K562 (cell line): ENCODE data around the gene OTOG. TPM values are rescaled to one million over a fixed set of nuclear protein-coding genes. Genes with fewer than 3 reads are reported as not detected.

ENCODE experiments used
- ATAC-seq: fragments of 200-7000 bp; cut with Tn5 transposase; 3 replicates; pipeline ENCODE4 v1.9.1; 2020; ENCODE audit warnings: moderate library complexity
- BruUV-seq: library from RNA; stranded (reverse); fragments of 400-500 nt; replicated peaks from 2 replicates; lab custom pipeline; 2021; lab: Mats Ljungman, UMichigan
- CTCF ChIA-PET: fragments of 300-600 bp; formaldehyde crosslinking; extraction: SDS; loops from one replicate; lab custom pipeline; 2021; ENCODE audit warnings: low intra/inter-chr PET ratio; lab: Yijun Ruan, JAX
- POLR2A ChIA-PET: fragments of 300-600, 350-650 bp; sonication (Branson Sonifier 250); formaldehyde crosslinking; extraction: SDS; loops from one replicate; lab custom pipeline; 2021; ENCODE audit warnings: antibody characterized with exemption, inconsistent platforms; lab: Yijun Ruan, JAX
- DNase-seq, 4 experiments: peaks; one replicate each; pipeline versions ENCODE4 v3.0.0 to v3.0.0-alpha.2; 2011 to 2018; ENCODE audit warnings: low spot score in 3 of 4, mixed read lengths in 3 of 4; ENCODE audit errors: extremely low read depth in 1 of 4
- FAIRE-seq: peaks from 2 replicates; lab custom pipeline; 2011; peaks lifted over from hg19 to GRCh38; lab: Jason Lieb, UNC
- H2AFZ ChIP-seq: 2 replicates; pipeline ENCODE4 v1.6.0; 2011; ENCODE audit warnings: low read depth, low read length, control low read depth, inconsistent platforms
- H3K27ac ChIP-seq: fragments of 200-600 bp; 3 replicates; pipeline ENCODE4 v1.8.0; 2011; ENCODE audit warnings: low read depth, mild to moderate bottlenecking, control low read depth, inconsistent platforms, low read length, moderate library complexity, mixed read lengths; ENCODE audit errors: extremely low read depth
- H3K27me3 ChIP-seq, 2 experiments: fragments of 300-600 bp in 1 of 2; 2 replicates in 1 of 2; 3 replicates in 1 of 2; pipeline versions ENCODE4 v1.6.0 to v1.8.0; 2011; ENCODE audit warnings: inconsistent platforms in 2 of 2, low read length in 2 of 2, mild to moderate bottlenecking in 1 of 2, mixed read lengths in 1 of 2, moderate library complexity in 1 of 2; ENCODE audit not compliant: control insufficient read depth in 2 of 2, insufficient read depth in 2 of 2
- H3K36me3 ChIP-seq: fragments of 300-600 bp; 3 replicates; pipeline ENCODE4 v1.8.0; 2011; ENCODE audit warnings: mild to moderate bottlenecking, low read length, inconsistent platforms; ENCODE audit not compliant: control insufficient read depth, insufficient read depth
- H3K4me1 ChIP-seq, 2 experiments: fragments of 200-600 bp in 1 of 2; replicated peaks in 1 of 2; 2 replicates in 1 of 2; 3 replicates in 1 of 2; pipeline versions ENCODE4 v1.5.1 to v1.8.0; 2011; ENCODE audit warnings: inconsistent platforms in 2 of 2, low read length in 2 of 2, mild to moderate bottlenecking in 1 of 2, mixed read lengths in 1 of 2, moderate library complexity in 1 of 2; ENCODE audit not compliant: control insufficient read depth in 2 of 2, insufficient read depth in 2 of 2
- H3K4me2 ChIP-seq: 2 replicates; pipeline ENCODE4 v1.6.1; 2011; ENCODE audit warnings: low read length, control low read depth, inconsistent platforms, mixed read lengths; ENCODE audit not compliant: insufficient read depth
- H3K4me3 ChIP-seq: fragments of 200-600 bp; sonication (generic), shearing (Covaris generic); 2 replicates; pipeline ENCODE4 v1.5.1; 2016; ENCODE audit warnings: control low read depth, inconsistent platforms
- H3K79me2 ChIP-seq: fragments of 200-600 bp; 3 replicates; pipeline ENCODE4 v1.8.0; 2011; ENCODE audit warnings: low read length, inconsistent platforms; ENCODE audit not compliant: control insufficient read depth, insufficient read depth
- H3K9ac ChIP-seq, 2 experiments: 2 replicates each; pipeline versions ENCODE4 v1.6.0 to v1.6.1; 2011; ENCODE audit warnings: low read depth in 2 of 2, low read length in 2 of 2, control low read depth in 1 of 2, inconsistent platforms in 1 of 2, mild to moderate bottlenecking in 1 of 2, mixed read lengths in 1 of 2; ENCODE audit not compliant: insufficient read depth in 1 of 2
- H3K9me1 ChIP-seq: one replicate; pipeline ENCODE4 v1.6.0; 2011; ENCODE audit warnings: inconsistent platforms, mild to moderate bottlenecking, low read length, moderate library complexity; ENCODE audit not compliant: control insufficient read depth, insufficient read depth
- H3K9me3 ChIP-seq: replicated peaks from 2 replicates; pipeline ENCODE4 v1.5.1; 2011; ENCODE audit warnings: low read depth, low read length, inconsistent platforms; ENCODE audit not compliant: control insufficient read depth, insufficient read depth
- H4K20me1 ChIP-seq: replicated peaks from 2 replicates; pipeline ENCODE4 v1.6.1; 2011; ENCODE audit warnings: low read length, inconsistent platforms, mixed read lengths; ENCODE audit not compliant: control insufficient read depth, insufficient read depth
- BCOR ChIP-seq: fragments of 450-650 bp; IDR thresholded peaks from 2 replicates; pipeline ENCODE4 v1.6.1; 2016
- CHD2 ChIP-seq: IDR thresholded peaks from 2 replicates; pipeline ENCODE4 v1.6.1; 2011; ENCODE audit warnings: low read depth, low read length
- ERF ChIP-seq: fragments of 450-650 bp; formaldehyde crosslinking; IDR thresholded peaks from 2 replicates; pipeline ENCODE4 v1.4.0; 2020; ENCODE audit warnings: mild to moderate bottlenecking, mixed read lengths
- HMG20A ChIP-seq: fragments of 450-650 bp; formaldehyde crosslinking; conservative IDR thresholded peaks from 2 replicates; pipeline ENCODE4 v1.4.0; 2020; ENCODE audit warnings: mild to moderate bottlenecking, mixed read lengths
- KDM1A ChIP-seq, 2 experiments: fragments of 450-650 bp; IDR thresholded peaks; 2 replicates each; pipeline ENCODE4 v1.6.1; 2016; ENCODE audit warnings: mild to moderate bottlenecking in 2 of 2
- MTA1 ChIP-seq: fragments of 450-650 bp; IDR thresholded peaks from 2 replicates; pipeline ENCODE4 v1.6.1; 2017; ENCODE audit warnings: borderline replicate concordance
- MTA3 ChIP-seq: fragments of 450-650 bp; formaldehyde crosslinking; IDR thresholded peaks from 2 replicates; pipeline ENCODE4 v1.6.1; 2017; ENCODE audit warnings: mild to moderate bottlenecking, borderline replicate concordance
- NR4A1 ChIP-seq, 2 experiments: fragments of 250-450 bp in 1 of 2; fragments of 450-650 bp in 1 of 2; sonication (Bioruptor Pico) in 1 of 2; IDR thresholded peaks; 2 replicates each; pipeline versions ENCODE4 v1.4.0 to v1.6.1; 2016 to 2020; ENCODE audit warnings: mild to moderate bottlenecking in 2 of 2, missing compliant biosample characterization in 1 of 2, missing genetic modification characterization in 1 of 2, moderate library complexity in 1 of 2
- RBBP5 ChIP-seq: fragments of 200-600 bp; sonication (generic); IDR thresholded peaks from 2 replicates; pipeline ENCODE4 v1.6.1; 2012; ENCODE audit warnings: borderline replicate concordance, mild to moderate bottlenecking, low read length, control low read depth, inconsistent platforms; ENCODE audit not compliant: insufficient read depth, poor library complexity, severe bottlenecking
- RBM17 ChIP-seq: fragments of 200-400 bp; formaldehyde crosslinking; IDR thresholded peaks from 2 replicates; pipeline ENCODE4 v1.6.1; 2017; ENCODE audit warnings: low read depth, mild to moderate bottlenecking, low read length, borderline replicate concordance
- RBM25 ChIP-seq: fragments of 200-400 bp; formaldehyde crosslinking; IDR thresholded peaks from 2 replicates; pipeline ENCODE4 v1.6.1; 2018; ENCODE audit warnings: low read length, low read depth, moderate library complexity; ENCODE audit not compliant: severe bottlenecking
- RFX7 ChIP-seq: fragments of 250-450 bp; sonication (Bioruptor Pico); IDR thresholded peaks from 2 replicates; pipeline ENCODE4 v1.5.1; 2021; ENCODE audit warnings: mild to moderate bottlenecking
- ZFP36 ChIP-seq: fragments of 150-350 bp; IDR thresholded peaks from 2 replicates; pipeline ENCODE4 v1.6.1; 2018; ENCODE audit warnings: low read length, low read depth; ENCODE audit not compliant: partially characterized antibody
- ZNF133 ChIP-seq: fragments of 250-450 bp; sonication (Bioruptor Pico); IDR thresholded peaks from 2 replicates; pipeline ENCODE4 v1.4.0; 2020; ENCODE audit warnings: mild to moderate bottlenecking
- WGBS: fragments of 100-300 bp; shearing (Covaris generic); methylation state at CpG from one replicate; pipeline ENCODE4 v1.1.6; 2016; ENCODE audit warnings: low coverage, mixed read lengths; ENCODE audit not compliant: insufficient coverage; ENCODE audit errors: missing lambda C conversion rate; 5-methylcytosine and 5-hydroxymethylcytosine counted together
- in situ Hi-C: fragments of 300-500 bp; cut with MboI; formaldehyde crosslinking; loops from 4 replicates; pipeline ENCODE4 v1.15.0; 2018; ENCODE audit warnings: inconsistent platforms, mixed read lengths
- intact Hi-C: fragments of 100-400 bp; cut with micrococcal nuclease; formaldehyde crosslinking; loops from 2 replicates; pipeline ENCODE4 v1.14.2; 2022
- polyA plus RNA-seq, 8 experiments: library from polyadenylated mRNA; depleted of rRNA in 4 of 8; stranded (reverse) in 5 of 8; unstranded in 3 of 8; fragments of >200 nt; fragmentation: Nextera tagmentation in 2 of 8; fragmentation: Illumina TruSeq in 1 of 8; extraction: Ambion mirVana in 2 of 8; extraction: Trizol in 1 of 8; gene quantifications; 2 replicates each; pipeline versions ENCODE4 v1.2.1 to v1.2.3, GENCODE V29; 2011 to 2014; ENCODE audit warnings: inconsistent platforms in 1 of 8, missing spikeins in 1 of 8
- total RNA-seq, 7 experiments: library from RNA; depleted of rRNA in 6 of 7; stranded (reverse); fragments of >200 nt in 6 of 7; fragmentation: Illumina TruSeq in 2 of 7; extraction: Trizol in 2 of 7; gene quantifications; 2 replicates each; pipeline versions ENCODE4 v1.2.1 to v1.2.3, GENCODE V29; 2011 to 2021; ENCODE audit warnings: low replicate concordance in 1 of 7
- TF ChIP-seq, protein P1 (sequence below): IDR thresholded peaks from 2 replicates; pipeline ENCODE4 v1.6.1; 2014; ENCODE audit warnings: antibody characterized with exemption
- TF ChIP-seq, protein P2 (sequence below): fragments of 250-450 bp; sonication (Bioruptor Pico); IDR thresholded peaks from 2 replicates; pipeline ENCODE4 v1.8.0; 2021; ENCODE audit warnings: moderate library complexity, mild to moderate bottlenecking, inconsistent platforms
- TF ChIP-seq, protein P3 (sequence below): fragments of 250-450 bp; sonication (Bioruptor Pico); IDR thresholded peaks from 2 replicates; pipeline ENCODE4 v1.4.0; 2020; ENCODE audit warnings: mild to moderate bottlenecking, moderate library complexity, borderline replicate concordance
- TF ChIP-seq, protein P4 (sequence below): fragments of 250-450 bp; sonication (Bioruptor Pico); IDR thresholded peaks from 2 replicates; pipeline ENCODE4 v1.5.0; 2021

OTOG gene
- total and polyA plus RNA-seq, 9 of the 15 experiments (the other 6 are each of a cell fraction or from before 2014, with no cell fraction given) = not detected

DNA sequence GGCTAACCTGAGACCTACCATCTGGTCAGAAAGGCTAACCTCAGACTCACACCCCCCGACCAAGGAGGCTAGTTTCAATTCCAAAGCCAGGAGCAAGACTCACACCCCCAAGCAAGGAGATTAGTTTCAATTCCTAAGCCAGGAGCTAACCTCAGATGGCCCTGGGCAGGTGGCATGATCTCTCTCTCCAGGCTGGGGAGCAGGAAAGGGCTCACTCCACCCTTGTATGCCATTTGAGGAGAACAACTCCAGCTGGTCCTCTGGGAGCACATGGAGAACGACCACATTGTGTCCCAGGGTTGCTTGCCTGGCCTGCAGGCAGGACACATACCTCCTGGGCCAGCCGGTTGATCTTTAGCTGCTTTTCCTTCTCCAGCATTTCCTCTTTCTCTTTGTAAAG, 35.5 kb upstream of the OTOG start (continued):
- TF ChIP-seq, protein P1, sequence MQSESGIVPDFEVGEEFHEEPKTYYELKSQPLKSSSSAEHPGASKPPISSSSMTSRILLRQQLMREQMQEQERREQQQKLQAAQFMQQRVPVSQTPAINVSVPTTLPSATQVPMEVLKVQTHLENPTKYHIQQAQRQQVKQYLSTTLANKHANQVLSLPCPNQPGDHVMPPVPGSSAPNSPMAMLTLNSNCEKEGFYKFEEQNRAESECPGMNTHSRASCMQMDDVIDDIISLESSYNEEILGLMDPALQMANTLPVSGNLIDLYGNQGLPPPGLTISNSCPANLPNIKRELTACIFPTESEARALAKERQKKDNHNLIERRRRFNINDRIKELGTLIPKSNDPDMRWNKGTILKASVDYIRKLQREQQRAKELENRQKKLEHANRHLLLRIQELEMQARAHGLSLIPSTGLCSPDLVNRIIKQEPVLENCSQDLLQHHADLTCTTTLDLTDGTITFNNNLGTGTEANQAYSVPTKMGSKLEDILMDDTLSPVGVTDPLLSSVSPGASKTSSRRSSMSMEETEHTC = no peak
- TF ChIP-seq ZNF133 = no peak
- no peak for TF ChIP-seq NR4A1 (CRISPR knock-in tag; IDR thresholded peaks at IDR 0.05)
- TF ChIP-seq NR4A1 (tag; IDR thresholded peaks at IDR 0.05) = no peak
- TF ChIP-seq CHD2 = no peak
- no peak for TF ChIP-seq MTA1
- TF ChIP-seq, protein P2, sequence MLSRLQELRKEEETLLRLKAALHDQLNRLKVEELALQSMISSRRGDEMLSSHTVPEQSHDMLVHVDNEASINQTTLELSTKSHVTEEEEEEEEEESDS = no peak
- TF ChIP-seq ERF = no peak

DNA sequence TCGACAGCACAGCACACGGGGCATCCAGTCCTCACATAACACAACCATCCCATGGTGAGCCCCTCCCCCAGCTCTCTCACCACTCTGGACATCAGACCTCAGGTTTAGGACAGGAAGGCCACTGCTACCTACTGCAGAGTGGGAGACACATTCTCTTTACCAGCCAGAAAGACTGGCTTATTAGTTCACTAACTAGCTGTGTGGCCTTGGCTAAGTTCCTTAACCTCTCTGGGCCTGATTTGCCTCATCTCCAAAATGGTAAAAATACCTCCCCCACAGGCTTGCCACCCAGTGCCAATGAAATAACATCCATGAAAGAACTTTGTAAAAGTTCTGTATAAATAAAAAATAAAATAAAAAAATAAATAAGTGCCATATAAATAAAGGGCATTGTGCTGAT, 35.0 kb upstream of the OTOG start:
- intact Hi-C loops (no loop called here), in situ Hi-C loops (no loop called here)
- BruUV-seq = no TSS peak
- Histone ChIP-seq H4K20me1 (no peaks in the 10 kb centered on the region; the same call in 1 of the 2 replicates), H3K27ac (no peak overlapping the region), H3K36me3 (no peaks in the 10 kb centered on the region), H3K4me1 (no peaks in the 10 kb centered on the region), H3K9ac (no peak overlapping the region), H3K79me2 (no peaks in the 10 kb centered on the region), H3K9me1 (no peaks in the 10 kb centered on the region), H2AFZ (no peak overlapping the region), H3K4me2 (no peak overlapping the region), H3K27me3 (peaks cover 13 to 46% of the 10 kb centered on the region in 2 experiments; a peak in 4 of 5 replicates), H3K9me3 (no peaks in the 10 kb centered on the region), H3K4me3 (no peak overlapping the region)
- ATAC-seq (no peak), FAIRE-seq (no peak), DNase-seq (no peak)
- POLR2A ChIA-PET = interaction anchor here (0.7 to 1.0 kb wide), 2 partner anchors 9 to 20 kb away, joined by 3 to 4 read pairs; no protein-coding TSS in a partner anchor
- 0% methylated on average over 2 of the region's 2 CpGs for WGBS
- CTCF ChIA-PET = no interaction called here
- no peak for TF ChIP-seq RBBP5
- no peak for TF ChIP-seq HMG20A (CRISPR knock-in tag)
- TF ChIP-seq BCOR = peak; percentile 76
- TF ChIP-seq, protein P3, sequence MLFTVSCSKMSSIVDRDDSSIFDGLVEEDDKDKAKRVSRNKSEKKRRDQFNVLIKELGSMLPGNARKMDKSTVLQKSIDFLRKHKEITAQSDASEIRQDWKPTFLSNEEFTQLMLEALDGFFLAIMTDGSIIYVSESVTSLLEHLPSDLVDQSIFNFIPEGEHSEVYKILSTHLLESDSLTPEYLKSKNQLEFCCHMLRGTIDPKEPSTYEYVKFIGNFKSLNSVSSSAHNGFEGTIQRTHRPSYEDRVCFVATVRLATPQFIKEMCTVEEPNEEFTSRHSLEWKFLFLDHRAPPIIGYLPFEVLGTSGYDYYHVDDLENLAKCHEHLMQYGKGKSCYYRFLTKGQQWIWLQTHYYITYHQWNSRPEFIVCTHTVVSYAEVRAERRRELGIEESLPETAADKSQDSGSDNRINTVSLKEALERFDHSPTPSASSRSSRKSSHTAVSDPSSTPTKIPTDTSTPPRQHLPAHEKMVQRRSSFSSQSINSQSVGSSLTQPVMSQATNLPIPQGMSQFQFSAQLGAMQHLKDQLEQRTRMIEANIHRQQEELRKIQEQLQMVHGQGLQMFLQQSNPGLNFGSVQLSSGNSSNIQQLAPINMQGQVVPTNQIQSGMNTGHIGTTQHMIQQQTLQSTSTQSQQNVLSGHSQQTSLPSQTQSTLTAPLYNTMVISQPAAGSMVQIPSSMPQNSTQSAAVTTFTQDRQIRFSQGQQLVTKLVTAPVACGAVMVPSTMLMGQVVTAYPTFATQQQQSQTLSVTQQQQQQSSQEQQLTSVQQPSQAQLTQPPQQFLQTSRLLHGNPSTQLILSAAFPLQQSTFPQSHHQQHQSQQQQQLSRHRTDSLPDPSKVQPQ (CRISPR knock-in tag) = no peak
- peak; percentile 75 for TF ChIP-seq ZFP36
- TF ChIP-seq RFX7 (CRISPR knock-in tag) = no peak
- TF ChIP-seq, protein P4, sequence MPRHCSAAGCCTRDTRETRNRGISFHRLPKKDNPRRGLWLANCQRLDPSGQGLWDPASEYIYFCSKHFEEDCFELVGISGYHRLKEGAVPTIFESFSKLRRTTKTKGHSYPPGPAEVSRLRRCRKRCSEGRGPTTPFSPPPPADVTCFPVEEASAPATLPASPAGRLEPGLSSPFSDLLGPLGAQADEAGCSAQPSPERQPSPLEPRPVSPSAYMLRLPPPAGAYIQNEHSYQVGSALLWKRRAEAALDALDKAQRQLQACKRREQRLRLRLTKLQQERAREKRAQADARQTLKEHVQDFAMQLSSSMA = no peak
- peak; percentile 89 for TF ChIP-seq RBM25
- TF ChIP-seq MTA3 = no peak
- TF ChIP-seq RBM17 = no peak
- peak in 1 of 2 experiments; percentile 39; a peak in 1 of 4 replicates for TF ChIP-seq KDM1A (IDR thresholded peaks at IDR 0.05)
